C4-2B (cell line): Measurements from ENCODE around the gene RNF41.

Source experiments
- CTCF ChIP-seq: fragments of 450-650 bp; conservative IDR thresholded peaks from 2 replicates; pipeline ENCODE4 v1.5.1; 2017; ENCODE audit warnings: mild to moderate bottlenecking
- ZFX ChIP-seq: fragments of 450-650 bp; IDR thresholded peaks from 2 replicates; pipeline ENCODE4 v1.6.1; 2017

GRCh38 chr12:56258068-56258819 is 36.5 kb upstream of the RNF41 start, which contains the start of gene ANKRD52:
- TF ChIP-seq CTCF: peak; percentile 96
- TF ChIP-seq ZFX: peak; percentile 100
